Measurements from ENCODE around the gene GPC6.

- TF ChIP-seq EP300 (conservative IDR thresholded peaks at IDR 0.05; ENCODE audit: poor library complexity, severe bottlenecking): peak; percentile 80
- TF ChIP-seq, protein P1, sequence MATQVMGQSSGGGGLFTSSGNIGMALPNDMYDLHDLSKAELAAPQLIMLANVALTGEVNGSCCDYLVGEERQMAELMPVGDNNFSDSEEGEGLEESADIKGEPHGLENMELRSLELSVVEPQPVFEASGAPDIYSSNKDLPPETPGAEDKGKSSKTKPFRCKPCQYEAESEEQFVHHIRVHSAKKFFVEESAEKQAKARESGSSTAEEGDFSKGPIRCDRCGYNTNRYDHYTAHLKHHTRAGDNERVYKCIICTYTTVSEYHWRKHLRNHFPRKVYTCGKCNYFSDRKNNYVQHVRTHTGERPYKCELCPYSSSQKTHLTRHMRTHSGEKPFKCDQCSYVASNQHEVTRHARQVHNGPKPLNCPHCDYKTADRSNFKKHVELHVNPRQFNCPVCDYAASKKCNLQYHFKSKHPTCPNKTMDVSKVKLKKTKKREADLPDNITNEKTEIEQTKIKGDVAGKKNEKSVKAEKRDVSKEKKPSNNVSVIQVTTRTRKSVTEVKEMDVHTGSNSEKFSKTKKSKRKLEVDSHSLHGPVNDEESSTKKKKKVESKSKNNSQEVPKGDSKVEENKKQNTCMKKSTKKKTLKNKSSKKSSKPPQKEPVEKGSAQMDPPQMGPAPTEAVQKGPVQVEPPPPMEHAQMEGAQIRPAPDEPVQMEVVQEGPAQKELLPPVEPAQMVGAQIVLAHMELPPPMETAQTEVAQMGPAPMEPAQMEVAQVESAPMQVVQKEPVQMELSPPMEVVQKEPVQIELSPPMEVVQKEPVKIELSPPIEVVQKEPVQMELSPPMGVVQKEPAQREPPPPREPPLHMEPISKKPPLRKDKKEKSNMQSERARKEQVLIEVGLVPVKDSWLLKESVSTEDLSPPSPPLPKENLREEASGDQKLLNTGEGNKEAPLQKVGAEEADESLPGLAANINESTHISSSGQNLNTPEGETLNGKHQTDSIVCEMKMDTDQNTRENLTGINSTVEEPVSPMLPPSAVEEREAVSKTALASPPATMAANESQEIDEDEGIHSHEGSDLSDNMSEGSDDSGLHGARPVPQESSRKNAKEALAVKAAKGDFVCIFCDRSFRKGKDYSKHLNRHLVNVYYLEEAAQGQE (IDR thresholded peaks at IDR 0.05; ENCODE audit: borderline replicate concordance): peak; percentile 27
Measured at GRCh38 chr13:93309886-93310523, 83.4 kb downstream of the GPC6 start.

Data from neural cell (in vitro differentiated cells).